Activated CD4-positive, alpha-beta T cell treated with anti-CD3 and anti-CD28 coated beads, Interleukin-2, amount 10 ng/mL, durations not matched to agents 24 days and 14 days (primary cell): Measurements from ENCODE around the gene SLC26A1. TPM values are rescaled to one million over a fixed set of nuclear protein-coding genes. Genes with fewer than 3 reads are reported as not detected.
"Not testable (repeated sequence)": the region's sequence is repeated elsewhere in the genome, so short reads cannot be mapped to it uniquely, and the experiment has no call there.

Experiments
- DNase-seq: peaks from one replicate; pipeline ENCODE4 v3.0.0; 2022
- H3K27ac Mint-ChIP-seq: one replicate; pipeline ENCODE4 v1.8.0; 2022; ENCODE audit warnings: mild to moderate bottlenecking, mixed read lengths
- H3K27me3 Mint-ChIP-seq: one replicate; pipeline ENCODE4 v1.8.0; 2022; ENCODE audit warnings: mixed read lengths
- H3K36me3 Mint-ChIP-seq: one replicate; pipeline ENCODE4 v1.8.0; 2022; ENCODE audit warnings: low read depth, mild to moderate bottlenecking, mixed read lengths
- H3K4me1 Mint-ChIP-seq: one replicate; pipeline ENCODE4 v1.8.0; 2021; ENCODE audit warnings: mixed read lengths
- H3K4me3 Mint-ChIP-seq: one replicate; pipeline ENCODE4 v1.8.0; 2022; ENCODE audit warnings: mild to moderate bottlenecking, moderate library complexity, mixed read lengths
- H3K9me3 Mint-ChIP-seq: one replicate; pipeline ENCODE4 v1.8.0; 2021; ENCODE audit warnings: mixed read lengths
- intact Hi-C: fragments of 100-400 bp; cut with micrococcal nuclease; formaldehyde crosslinking; loops from one replicate; pipeline ENCODE4 v1.15.1; 2023
- total RNA-seq: library from RNA; stranded (reverse); gene quantifications from 2 replicates; pipeline ENCODE4 v1.2.3, GENCODE V29; 2022

Gene SLC26A1
- total RNA-seq, 1 donor from 2014 or later, result not detected

- intact Hi-C loops, result no loop called here
- no peak for DNase-seq
- Mint-ChIP-seq H3K36me3 (peaks cover 2% of the 10 kb centered on the region), H3K4me3 (no peak overlapping the region), H3K9me3 (no peaks in the 10 kb centered on the region), H3K27ac (no peak overlapping the region), H3K4me1 (no peaks in the 10 kb centered on the region), H3K27me3 (peaks cover 39% of the 10 kb centered on the region)
These were observed 9.0 kb upstream of the SLC26A1 start for GRCh38 chr4:1002131-1002630.

- no peak for DNase-seq
- intact Hi-C loops, result no loop called here
- Mint-ChIP-seq H3K9me3 (no peaks in the 10 kb centered on the region), H3K4me1 (no peaks in the 10 kb centered on the region), H3K27ac (no peak overlapping the region), H3K27me3 (peaks cover 38% of the 10 kb centered on the region), H3K36me3 (no peaks in the 10 kb centered on the region), H3K4me3 (no peak overlapping the region)
These were observed 8.4 kb upstream of the SLC26A1 start for GRCh38 chr4:1001561-1002130.

DNA sequence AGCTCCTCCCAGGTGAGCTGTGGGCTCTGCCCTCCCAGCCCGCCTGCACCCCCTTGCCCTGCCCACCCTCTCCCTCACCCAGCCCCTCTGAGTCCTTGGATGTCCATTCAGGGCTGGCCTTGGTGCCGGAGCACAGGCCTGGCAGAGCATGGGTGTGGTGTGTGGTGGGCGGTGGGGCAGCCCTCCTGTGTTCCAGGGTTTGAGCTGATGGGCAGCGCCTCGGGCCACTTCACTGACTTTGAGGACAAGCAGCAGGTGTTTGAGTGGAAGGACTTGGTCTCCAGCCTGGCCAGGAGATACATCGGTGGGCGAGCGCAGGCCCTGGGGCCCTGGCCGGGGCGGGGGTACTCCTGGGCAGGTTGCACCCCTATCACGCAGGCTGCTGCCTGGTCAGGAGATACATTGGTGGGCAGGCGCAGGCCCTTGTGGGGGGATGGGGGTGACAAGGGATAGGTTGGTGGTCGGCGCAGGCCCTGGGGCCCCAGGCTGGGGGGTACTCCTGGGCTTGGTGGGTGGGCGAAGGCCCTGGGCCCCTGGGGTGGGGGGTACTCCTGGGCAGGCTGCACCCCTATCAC, 7.6 kb upstream of the SLC26A1 start:
- Mint-ChIP-seq H3K27me3 (peaks cover 36% of the 10 kb centered on the region), H3K36me3 (no peaks in the 10 kb centered on the region), H3K4me1 (no peaks in the 10 kb centered on the region), H3K4me3 (no peak overlapping the region), H3K27ac (no peak overlapping the region), H3K9me3 (no peaks in the 10 kb centered on the region)
- no peak for DNase-seq
- intact Hi-C loops, result no loop called here

DNA sequence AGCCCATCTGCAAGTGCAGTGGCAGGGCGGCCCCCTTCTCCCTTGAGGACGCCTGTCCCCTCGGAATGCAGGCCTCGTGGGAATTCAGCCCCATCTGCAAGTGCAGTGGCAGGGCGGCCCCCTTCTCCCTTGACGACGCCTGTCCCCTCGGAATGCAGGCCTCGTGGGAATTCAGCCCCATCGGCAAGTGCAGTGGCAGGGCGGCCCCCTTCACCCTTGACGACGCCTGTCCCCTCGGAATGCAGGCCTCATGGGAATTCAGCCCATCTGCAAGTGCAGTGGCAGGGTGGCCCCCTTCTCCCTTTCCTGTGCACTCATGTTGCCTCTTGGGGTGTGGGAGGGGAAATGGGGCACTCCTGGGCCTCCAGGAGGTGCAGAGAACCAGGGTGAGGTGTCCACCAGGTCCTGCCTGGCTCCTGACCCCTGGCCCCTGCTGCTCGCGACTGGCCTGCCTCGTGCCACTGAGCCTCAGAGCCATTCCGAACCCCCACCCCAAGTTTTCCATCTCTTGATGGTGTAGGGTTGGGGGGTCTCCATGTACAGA, 6.8 kb upstream of the SLC26A1 start:
- Mint-ChIP-seq H3K27ac (no peak overlapping the region), H3K9me3 (no peaks in the 10 kb centered on the region), H3K27me3 (peaks cover 35% of the 10 kb centered on the region), H3K4me3 (no peak overlapping the region), H3K4me1 (no peaks in the 10 kb centered on the region), H3K36me3 (no peaks in the 10 kb centered on the region)
- DNase-seq, result no peak
- intact Hi-C loops, result no loop called here

DNA sequence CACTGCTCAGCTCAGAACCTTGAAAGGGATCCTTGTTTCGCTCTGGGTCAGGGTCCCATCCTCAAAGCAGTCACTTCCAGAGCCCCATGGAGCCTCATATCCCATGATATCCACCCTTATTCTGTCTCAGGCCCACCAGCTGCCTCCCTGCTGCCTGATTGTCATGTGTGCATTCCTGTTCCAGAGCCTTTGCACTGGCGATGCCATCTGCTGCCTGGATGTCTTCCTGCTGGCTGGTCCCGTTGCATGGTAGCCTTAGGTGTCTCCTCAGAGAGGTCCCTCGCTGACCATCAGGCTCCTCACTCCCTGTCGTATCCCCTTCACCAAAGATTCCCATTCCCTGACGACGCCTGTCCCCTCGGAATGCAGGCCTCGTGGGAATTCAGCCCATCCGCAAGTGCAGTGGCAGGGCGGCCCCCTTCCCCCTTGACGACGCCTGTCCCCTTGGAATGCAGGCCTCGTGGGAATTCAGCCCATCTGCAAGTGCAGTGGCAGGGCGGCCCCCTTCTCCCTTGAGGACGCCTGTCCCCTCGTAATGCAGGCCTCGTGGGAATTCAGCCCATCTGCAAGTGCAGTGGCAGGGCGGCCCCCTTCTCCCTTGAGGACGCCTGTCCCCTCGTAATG, 6.1 kb upstream of the SLC26A1 start:
- H3K4me3 Mint-ChIP-seq, H3K36me3 Mint-ChIP-seq, H3K4me1 Mint-ChIP-seq, H3K27ac Mint-ChIP-seq, DNase-seq, intact Hi-C loops, H3K9me3 Mint-ChIP-seq: not testable (repeated sequence)
- H3K27me3 Mint-ChIP-seq, result peaks cover 33% of the 10 kb centered on the region

DNA sequence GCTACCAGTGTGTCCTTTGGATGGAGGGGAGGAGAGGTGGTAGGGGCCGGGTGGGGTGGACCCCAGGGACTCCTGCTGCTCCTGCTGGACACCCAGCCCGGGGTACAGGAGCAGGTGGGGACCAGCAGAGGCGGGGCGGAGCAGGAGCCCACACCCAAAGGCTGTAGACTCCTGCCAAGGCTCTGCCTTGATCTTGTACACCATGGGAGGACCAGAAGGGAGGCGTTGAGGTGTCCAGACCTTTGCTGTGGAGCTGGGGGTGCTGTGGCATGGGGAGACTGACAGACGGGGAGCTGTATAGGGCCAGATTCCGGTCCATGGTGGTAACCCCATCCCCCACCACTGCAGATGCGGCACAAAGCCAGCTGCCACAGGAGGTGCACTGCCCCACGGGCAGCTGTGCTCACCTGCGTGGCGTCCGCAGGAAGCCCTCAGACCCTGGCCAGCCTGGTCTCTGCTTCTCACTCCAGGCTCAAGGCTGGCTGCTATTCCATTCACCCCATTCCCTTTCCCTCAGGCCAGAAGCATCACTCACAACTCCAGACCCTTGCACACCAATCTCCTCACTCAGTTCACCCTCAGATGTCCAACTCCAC, 5.0 kb upstream of the SLC26A1 start:
- Mint-ChIP-seq H3K4me3 (no peak overlapping the region), H3K9me3 (no peaks in the 10 kb centered on the region), H3K27ac (no peak overlapping the region)

DNA sequence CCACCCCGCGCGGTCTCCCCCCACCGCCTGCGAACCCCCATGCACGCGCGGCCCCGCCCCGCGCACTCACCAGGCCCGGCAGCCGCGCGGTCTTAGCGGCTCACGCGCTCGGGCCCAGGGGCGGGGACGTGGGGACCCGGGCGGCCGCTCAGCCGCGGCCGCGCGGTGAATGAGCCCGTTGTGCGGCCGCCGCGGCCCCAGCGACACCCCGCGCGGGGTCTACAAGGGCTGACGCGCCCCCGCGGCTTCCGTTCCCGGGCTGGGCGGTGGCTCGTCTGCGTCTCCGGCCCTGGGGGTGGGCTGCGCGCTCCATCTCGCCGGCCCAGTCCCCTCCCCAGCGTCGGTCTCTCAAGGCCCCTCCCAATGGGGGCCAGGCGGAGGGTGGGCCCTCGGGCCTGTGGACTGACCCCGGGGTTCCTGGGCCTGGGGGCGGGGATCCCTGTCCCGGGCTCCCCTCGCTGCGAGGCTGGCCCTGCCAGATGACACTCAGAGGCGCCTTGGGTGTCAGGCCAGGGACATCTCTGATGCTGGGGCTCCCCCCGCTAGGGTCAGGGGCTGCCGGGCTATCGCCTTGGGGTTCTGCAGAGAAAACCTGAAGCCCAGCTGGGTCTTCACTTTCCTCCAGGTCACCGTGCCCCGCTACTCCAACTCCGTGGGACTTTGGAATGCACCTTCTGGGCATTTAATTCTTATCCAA, 4.3 kb upstream of the SLC26A1 start:
- Mint-ChIP-seq H3K9me3 (no peaks in the 10 kb centered on the region), H3K27me3 (peaks cover 30% of the 10 kb centered on the region), H3K4me1 (no peaks in the 10 kb centered on the region), H3K4me3 (no peak overlapping the region), H3K27ac (no peak overlapping the region), H3K36me3 (no peaks in the 10 kb centered on the region)
- intact Hi-C loops, result no loop called here
- DNase-seq, result no peak

More for the DNA sequence above, 5.0 kb upstream of the SLC26A1 start:
- intact Hi-C loops, result no loop called here
- DNase-seq, result no peak
- Mint-ChIP-seq H3K36me3 (no peaks in the 10 kb centered on the region), H3K27me3 (peaks cover 30% of the 10 kb centered on the region), H3K4me1 (no peaks in the 10 kb centered on the region)

DNA sequence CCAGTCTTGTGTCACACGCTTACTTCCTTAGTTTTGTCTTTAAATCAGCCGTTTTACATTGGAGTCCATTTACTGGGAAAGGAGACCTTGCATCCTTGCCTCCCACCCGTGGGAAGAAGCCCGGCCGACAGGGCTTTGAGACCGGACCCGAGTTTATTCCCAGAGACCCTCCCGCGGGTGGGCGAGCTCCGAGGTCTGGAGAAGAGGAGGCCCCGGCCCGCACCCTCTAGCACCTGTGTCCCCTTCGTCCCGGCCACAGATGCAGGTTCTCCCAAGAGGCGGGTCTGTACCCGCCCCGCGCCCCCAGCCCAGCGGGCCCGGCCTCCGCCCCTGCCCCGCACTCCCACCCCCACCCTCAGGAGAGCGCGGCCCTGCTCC, 3.8 kb upstream of the SLC26A1 start:
- no peak for DNase-seq
- Mint-ChIP-seq H3K27ac (no peak overlapping the region), H3K4me1 (no peaks in the 10 kb centered on the region), H3K4me3 (no peak overlapping the region), H3K36me3 (no peaks in the 10 kb centered on the region), H3K9me3 (no peaks in the 10 kb centered on the region), H3K27me3 (peaks cover 28% of the 10 kb centered on the region)
- intact Hi-C loops, result no loop called here

GRCh38 chr4:996030-996996, 3.1 kb upstream of the SLC26A1 start:
- H3K4me1 Mint-ChIP-seq, result no peaks in the 10 kb centered on the region
- peaks cover 26% of the 10 kb centered on the region for H3K27me3 Mint-ChIP-seq
- no peak overlapping the region for H3K4me3 Mint-ChIP-seq
- no peak overlapping the region for H3K27ac Mint-ChIP-seq
- intact Hi-C loops, result no loop called here
- no peak for DNase-seq
- H3K36me3 Mint-ChIP-seq, result no peaks in the 10 kb centered on the region
- H3K9me3 Mint-ChIP-seq, result no peaks in the 10 kb centered on the region

DNA sequence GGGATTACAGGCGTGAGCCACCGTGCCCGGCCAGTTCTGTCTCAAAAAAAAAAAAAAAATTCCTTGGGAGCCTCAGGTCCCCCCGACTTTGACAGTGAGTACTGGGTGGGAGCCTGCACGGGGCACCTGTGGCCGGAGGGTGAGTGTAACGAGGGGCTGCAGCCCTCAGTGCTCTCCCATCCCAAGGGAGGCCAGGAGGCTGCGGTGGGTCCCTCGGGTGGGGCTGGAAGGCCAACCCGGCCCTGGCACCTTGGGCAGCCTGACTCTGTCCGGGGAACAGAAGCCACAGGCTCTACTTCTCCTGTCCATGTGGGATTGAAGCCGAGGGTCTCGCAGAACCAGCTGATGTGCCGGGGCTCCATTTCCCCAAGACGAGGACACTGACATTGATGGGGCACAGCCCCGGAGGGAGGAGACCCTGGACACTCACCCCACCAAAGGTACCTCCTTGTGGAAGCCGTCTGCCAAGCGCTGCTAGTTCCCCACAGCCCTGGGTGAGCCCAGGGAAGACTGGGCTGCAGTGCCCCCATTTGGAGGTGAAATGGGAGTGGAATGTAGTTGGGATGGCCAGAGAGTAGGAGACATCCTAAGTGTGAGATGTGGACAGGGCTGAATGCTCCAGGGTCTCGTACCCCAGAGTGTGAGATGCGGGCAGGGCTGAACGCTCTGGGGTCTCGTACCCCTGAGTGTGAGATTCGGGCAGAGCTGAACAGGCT, 2.3 kb upstream of the SLC26A1 start:
- peaks cover 22% of the 10 kb centered on the region for H3K27me3 Mint-ChIP-seq
- H3K9me3 Mint-ChIP-seq, result no peaks in the 10 kb centered on the region
- H3K27ac Mint-ChIP-seq, result no peak overlapping the region
- no peak overlapping the region for H3K4me3 Mint-ChIP-seq
- DNase-seq, result no peak
- no peaks in the 10 kb centered on the region for H3K4me1 Mint-ChIP-seq
- intact Hi-C loops, result no loop called here
- no peaks in the 10 kb centered on the region for H3K36me3 Mint-ChIP-seq

DNA sequence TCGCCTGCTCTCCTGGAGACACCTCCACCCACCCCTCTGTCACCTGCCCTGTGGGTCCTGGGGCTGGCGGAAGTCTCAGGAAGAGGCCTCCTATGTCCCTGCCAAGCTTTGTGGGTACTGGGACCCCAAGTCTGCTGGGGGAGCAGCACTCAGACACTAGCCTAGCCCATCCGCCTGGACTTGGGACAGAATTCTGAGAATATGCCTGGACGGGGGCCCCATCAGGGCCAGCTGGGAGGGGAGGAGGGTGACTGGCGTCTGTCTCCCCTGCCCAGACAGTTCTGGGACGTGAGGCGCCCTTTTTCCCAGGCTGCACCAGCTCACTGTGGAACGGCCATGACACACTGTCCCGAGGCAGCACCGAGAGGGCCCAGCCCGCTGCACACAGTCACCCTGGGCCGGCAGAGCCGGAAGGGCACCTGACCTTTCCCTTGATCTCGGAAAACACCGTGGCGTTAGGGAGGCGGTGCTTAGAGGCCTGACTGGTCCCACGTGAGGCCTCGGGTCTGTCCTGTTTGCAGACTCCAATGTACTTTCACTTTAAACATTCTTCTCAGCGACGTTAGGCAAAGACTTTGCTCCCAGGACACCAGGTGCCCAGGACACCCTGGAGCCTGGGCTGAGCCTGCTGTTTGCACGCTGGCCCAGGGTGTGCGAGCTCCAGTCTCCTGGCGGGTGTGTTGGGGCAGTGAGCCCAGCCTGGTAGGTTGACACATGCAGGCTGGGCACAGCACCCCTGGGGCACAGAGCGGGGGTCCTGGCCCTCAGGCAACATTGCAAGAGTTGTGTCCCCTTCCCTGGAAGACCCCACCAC, 700 bp downstream of the SLC26A1 start:
- intact Hi-C loops, result no loop called here
- peaks cover 6% of the 10 kb centered on the region for H3K27me3 Mint-ChIP-seq
- H3K4me1 Mint-ChIP-seq, result peaks cover 2% of the 10 kb centered on the region
- H3K4me3 Mint-ChIP-seq, result no peak overlapping the region
- no peak overlapping the region for H3K27ac Mint-ChIP-seq
- no peak for DNase-seq
- H3K36me3 Mint-ChIP-seq, result no peaks in the 10 kb centered on the region
- H3K9me3 Mint-ChIP-seq, result no peaks in the 10 kb centered on the region
